ENCODE data around the gene CARF. TPM values are rescaled to one million over a fixed set of nuclear protein-coding genes. Genes with fewer than 3 reads are reported as not detected.
A peak's percentile ranks its signal among the peaks of the same experiment; 100 is the strongest.

Gene CARF
- total and polyA plus RNA-seq, 2 of the 13 experiments (the other 11 are each of a cell fraction or from before 2014, with no cell fraction given) = 3.0 to 5.4 TPM

- TF ChIP-seq, protein P1, sequence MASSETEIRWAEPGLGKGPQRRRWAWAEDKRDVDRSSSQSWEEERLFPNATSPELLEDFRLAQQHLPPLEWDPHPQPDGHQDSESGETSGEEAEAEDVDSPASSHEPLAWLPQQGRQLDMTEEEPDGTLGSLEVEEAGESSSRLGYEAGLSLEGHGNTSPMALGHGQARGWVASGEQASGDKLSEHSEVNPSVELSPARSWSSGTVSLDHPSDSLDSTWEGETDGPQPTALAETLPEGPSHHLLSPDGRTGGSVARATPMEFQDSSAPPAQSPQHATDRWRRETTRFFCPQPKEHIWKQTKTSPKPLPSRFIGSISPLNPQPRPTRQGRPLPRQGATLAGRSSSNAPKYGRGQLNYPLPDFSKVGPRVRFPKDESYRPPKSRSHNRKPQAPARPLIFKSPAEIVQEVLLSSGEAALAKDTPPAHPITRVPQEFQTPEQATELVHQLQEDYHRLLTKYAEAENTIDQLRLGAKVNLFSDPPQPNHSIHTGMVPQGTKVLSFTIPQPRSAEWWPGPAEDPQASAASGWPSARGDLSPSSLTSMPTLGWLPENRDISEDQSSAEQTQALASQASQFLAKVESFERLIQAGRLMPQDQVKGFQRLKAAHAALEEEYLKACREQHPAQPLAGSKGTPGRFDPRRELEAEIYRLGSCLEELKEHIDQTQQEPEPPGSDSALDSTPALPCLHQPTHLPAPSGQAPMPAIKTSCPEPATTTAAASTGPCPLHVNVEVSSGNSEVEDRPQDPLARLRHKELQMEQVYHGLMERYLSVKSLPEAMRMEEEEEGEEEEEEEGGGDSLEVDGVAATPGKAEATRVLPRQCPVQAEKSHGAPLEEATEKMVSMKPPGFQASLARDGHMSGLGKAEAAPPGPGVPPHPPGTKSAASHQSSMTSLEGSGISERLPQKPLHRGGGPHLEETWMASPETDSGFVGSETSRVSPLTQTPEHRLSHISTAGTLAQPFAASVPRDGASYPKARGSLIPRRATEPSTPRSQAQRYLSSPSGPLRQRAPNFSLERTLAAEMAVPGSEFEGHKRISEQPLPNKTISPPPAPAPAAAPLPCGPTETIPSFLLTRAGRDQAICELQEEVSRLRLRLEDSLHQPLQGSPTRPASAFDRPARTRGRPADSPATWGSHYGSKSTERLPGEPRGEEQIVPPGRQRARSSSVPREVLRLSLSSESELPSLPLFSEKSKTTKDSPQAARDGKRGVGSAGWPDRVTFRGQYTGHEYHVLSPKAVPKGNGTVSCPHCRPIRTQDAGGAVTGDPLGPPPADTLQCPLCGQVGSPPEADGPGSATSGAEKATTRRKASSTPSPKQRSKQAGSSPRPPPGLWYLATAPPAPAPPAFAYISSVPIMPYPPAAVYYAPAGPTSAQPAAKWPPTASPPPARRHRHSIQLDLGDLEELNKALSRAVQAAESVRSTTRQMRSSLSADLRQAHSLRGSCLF (CRISPR knock-in tag; IDR thresholded peaks at IDR 0.05; ENCODE audit: borderline replicate concordance) = no peak
- TF ChIP-seq SOX6 (IDR thresholded peaks at IDR 0.05) (no peak), SOX6 (CRISPR knock-in tag; IDR thresholded peaks at IDR 0.05) (peak; percentile 33; the same call in 1 of the 2 replicates), NAIF1 (CRISPR knock-in tag; IDR thresholded peaks at IDR 0.05; ENCODE audit: borderline replicate concordance) (no peak), ISL2 (CRISPR knock-in tag; IDR thresholded peaks at IDR 0.05) (no peak), GATAD2A (CRISPR knock-in tag; IDR thresholded peaks at IDR 0.05) (peak; percentile 57), HMG20A (CRISPR knock-in tag; IDR thresholded peaks at IDR 0.05; ENCODE audit: borderline replicate concordance) (peak; percentile 78; the same call in 1 of the 2 replicates), RNF219 (CRISPR knock-in tag; IDR thresholded peaks at IDR 0.05) (no peak), YEATS2 (CRISPR knock-in tag; IDR thresholded peaks at IDR 0.05; ENCODE audit: borderline replicate concordance) (no peak), SOX5 (CRISPR knock-in tag; IDR thresholded peaks at IDR 0.05; ENCODE audit: borderline replicate concordance) (peak; percentile 24; the same call in 1 of the 2 replicates), ZFP1 (CRISPR knock-in tag; IDR thresholded peaks at IDR 0.05) (no peak), SALL1 (CRISPR knock-in tag; IDR thresholded peaks at IDR 0.05) (peak; percentile 68), ZNF136 (CRISPR knock-in tag; IDR thresholded peaks at IDR 0.05; ENCODE audit: low read depth) (no peak), FOXA1 (IDR thresholded peaks at IDR 0.05) (0 out of 2 replicates have a peak, but pooled peaks have one; percentile 21), FOXA1 (CRISPR knock-in tag; IDR thresholded peaks at IDR 0.05) (peak; percentile 71), NR2F6 (IDR thresholded peaks at IDR 0.05) (peak; percentile 73), NR2F6 (CRISPR knock-in tag; IDR thresholded peaks at IDR 0.05) (peak; percentile 78; the same call in 1 of the 2 replicates), RCOR2 (CRISPR knock-in tag; IDR thresholded peaks at IDR 0.05) (peak; percentile 47; the same call in 1 of the 2 replicates), ZNF709 (CRISPR knock-in tag; IDR thresholded peaks at IDR 0.05) (no peak), EP300 (IDR thresholded peaks at IDR 0.05; ENCODE audit: low read depth in 2 of 2, low read length in 2 of 2) (peak in 1 of 2 experiments; percentile 64; a peak in 1 of 4 replicates), EP300 (CRISPR knock-in tag; IDR thresholded peaks at IDR 0.05; ENCODE audit: borderline replicate concordance) (0 out of 2 replicates have a peak, but pooled peaks have one; percentile 20), RXRA (CRISPR knock-in tag; IDR thresholded peaks at IDR 0.05) (peak; percentile 49; the same call in 1 of the 2 replicates), SP5 (CRISPR knock-in tag; IDR thresholded peaks at IDR 0.05; ENCODE audit: borderline replicate concordance, low read depth) (peak; percentile 97), CREM (IDR thresholded peaks at IDR 0.05) (peak; percentile 17; the same call in 1 of the 2 replicates), CREM (CRISPR knock-in tag; IDR thresholded peaks at IDR 0.05) (no peak), CBX1 (IDR thresholded peaks at IDR 0.05; ENCODE audit: low read depth) (no peak)
- TF ChIP-seq, protein P2, sequence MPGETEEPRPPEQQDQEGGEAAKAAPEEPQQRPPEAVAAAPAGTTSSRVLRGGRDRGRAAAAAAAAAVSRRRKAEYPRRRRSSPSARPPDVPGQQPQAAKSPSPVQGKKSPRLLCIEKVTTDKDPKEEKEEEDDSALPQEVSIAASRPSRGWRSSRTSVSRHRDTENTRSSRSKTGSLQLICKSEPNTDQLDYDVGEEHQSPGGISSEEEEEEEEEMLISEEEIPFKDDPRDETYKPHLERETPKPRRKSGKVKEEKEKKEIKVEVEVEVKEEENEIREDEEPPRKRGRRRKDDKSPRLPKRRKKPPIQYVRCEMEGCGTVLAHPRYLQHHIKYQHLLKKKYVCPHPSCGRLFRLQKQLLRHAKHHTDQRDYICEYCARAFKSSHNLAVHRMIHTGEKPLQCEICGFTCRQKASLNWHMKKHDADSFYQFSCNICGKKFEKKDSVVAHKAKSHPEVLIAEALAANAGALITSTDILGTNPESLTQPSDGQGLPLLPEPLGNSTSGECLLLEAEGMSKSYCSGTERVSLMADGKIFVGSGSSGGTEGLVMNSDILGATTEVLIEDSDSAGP (CRISPR knock-in tag; IDR thresholded peaks at IDR 0.05; ENCODE audit: borderline replicate concordance) = no peak
Observed at GRCh38 chr2:202881570-202881969, 30.5 kb upstream of the CARF start (continued).

All from HepG2 (cell line).